GM21576 (cell line): Measurements from ENCODE around the gene HS1BP3.

Source experiments
- ATAC-seq: cut with Tn5 transposase; IDR thresholded peaks from one replicate; pipeline ENCODE4 v1.9.1; 2021; ENCODE audit warnings: mild to moderate bottlenecking, moderate library complexity; ENCODE audit not compliant: unreplicated experiment

Gene HS1BP3

DNA sequence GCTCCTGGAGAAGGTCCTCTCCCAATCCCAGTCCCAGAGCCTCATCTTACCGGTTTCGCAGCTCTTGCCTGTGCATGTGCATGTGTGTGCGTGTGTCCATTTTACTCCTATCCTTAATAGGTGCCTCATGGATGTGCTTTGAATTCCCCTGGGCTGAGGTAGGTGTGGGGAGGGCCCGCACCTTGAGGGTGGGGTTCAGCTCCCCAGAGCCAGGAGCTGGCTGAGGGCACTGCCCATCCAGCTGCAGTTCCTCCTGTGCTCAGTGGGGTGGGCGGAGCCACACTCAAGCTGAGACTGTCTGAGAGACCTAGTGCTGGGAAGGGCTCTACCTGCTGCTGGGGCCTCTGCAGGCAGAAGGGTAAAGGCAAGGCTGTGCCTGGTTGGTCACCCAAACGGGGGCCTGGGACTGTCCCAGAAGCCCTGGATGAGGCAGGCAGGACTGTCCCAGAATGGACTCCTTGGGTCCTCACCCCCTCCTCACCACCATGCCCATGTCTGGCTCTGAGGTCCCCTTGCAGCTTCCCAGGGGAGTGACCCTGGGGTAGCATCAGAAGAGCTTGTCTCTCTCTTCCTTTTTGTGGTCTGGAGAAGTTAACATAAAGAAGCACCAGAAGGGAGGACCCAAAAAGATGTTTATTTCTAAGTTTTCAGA, 24.9 kb upstream of the HS1BP3 start:
- ATAC-seq, result peak; percentile 48

DNA sequence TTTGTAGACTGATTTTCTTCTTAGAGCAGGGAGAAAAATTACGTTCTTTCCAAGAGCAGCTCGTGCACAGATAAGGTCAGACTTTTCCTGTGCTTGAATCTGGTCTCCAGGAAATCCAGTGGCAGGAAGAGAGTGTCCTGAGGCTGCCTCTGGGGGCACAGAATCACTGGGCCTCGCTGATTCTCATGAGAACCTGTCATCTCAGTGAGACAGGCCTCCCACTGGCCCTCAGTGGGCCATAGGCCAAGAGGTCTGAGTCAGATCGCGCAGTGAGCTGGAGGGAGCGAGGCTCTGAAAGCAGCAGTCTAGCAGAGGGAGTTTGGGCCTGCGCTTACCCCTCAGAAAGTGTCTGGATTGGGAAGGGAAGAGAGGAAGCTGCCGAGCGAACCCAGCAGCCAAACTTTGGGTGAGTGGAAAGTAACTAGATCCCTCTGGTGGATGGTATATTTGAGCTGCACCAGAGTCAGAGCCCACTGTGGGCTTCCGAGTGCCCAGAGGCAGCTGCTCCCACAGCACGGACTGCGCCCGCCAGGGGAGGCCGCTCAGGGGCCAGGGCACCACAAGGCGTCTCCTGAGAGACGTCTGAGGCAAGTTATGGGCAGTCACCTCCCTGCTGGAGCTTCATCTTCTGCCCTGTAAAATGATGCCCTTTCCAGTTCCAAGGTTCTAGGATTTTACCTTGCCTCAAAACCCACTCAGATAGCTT, 24.2 kb upstream of the HS1BP3 start:
- no peak for ATAC-seq

- ATAC-seq, result no peak
Measured at GRCh38 chr2:20674309-20674965, 23.5 kb upstream of the HS1BP3 start.

GRCh38 chr2:20673686-20674308, 22.9 kb upstream of the HS1BP3 start:
- ATAC-seq, result no peak

- no peak for ATAC-seq
Measured at GRCh38 chr2:20672201-20672951, 21.5 kb upstream of the HS1BP3 start.

- no peak for ATAC-seq
Measured at GRCh38 chr2:20671736-20672080, 20.8 kb upstream of the HS1BP3 start.

DNA sequence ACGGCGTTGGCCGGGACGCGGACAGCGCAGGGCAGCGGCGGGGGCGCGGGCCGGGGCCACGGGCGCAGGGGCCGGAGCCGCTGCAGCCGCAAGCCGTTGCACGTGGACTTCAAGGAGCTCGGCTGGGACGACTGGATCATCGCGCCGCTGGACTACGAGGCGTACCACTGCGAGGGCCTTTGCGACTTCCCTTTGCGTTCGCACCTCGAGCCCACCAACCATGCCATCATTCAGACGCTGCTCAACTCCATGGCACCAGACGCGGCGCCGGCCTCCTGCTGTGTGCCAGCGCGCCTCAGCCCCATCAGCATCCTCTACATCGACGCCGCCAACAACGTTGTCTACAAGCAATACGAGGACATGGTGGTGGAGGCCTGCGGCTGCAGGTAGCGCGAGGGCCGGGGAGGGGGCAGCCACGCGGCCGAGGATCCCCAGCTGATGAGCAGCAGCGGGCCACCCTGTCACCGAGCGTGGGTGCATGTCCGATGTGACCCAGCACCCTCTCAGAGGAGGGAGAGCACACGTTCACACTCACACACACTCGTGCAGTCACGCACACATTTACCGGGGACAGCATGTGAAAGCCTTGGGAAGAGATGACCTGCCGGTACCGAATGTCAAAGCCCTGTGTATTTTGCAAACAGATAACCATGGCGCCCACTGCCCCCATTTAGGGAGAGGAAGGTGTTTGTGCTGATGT, 20.3 kb upstream of the HS1BP3 start:
- ATAC-seq, result no peak

GRCh38 chr2:20670315-20671035, 19.6 kb upstream of the HS1BP3 start:
- no peak for ATAC-seq

GRCh38 chr2:20669562-20670314, 18.8 kb upstream of the HS1BP3 start:
- no peak for ATAC-seq

DNA sequence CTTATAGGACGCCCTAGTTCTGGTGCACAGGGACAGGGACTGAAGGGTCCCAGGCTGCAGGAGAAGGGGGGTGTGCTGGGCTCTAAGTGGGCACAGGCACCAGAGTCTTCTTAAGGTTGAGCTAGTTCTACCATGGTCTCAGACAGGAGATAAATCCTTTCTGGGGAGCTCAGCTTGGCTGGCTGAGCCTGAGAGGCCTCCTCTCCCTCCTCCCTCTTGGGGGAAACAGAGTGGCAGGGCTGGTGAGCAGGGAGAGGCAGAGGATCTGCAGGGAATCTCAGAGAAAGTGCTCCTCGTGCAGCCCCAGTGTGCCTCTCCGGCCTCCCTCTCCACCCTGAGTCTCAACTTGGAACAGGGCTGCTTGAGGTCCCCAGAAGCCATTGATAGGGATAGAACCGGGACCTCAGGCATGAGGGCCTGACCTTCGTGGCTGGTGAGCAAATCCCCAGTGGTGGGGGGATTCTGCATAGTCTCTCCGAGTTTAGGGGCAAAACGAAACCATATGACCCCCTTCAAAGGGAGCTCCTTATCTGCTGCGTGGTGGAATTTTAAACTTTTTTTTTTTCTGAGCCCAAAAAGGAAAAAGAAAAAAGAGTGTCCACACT, 18.1 kb upstream of the HS1BP3 start:
- no peak for ATAC-seq

DNA sequence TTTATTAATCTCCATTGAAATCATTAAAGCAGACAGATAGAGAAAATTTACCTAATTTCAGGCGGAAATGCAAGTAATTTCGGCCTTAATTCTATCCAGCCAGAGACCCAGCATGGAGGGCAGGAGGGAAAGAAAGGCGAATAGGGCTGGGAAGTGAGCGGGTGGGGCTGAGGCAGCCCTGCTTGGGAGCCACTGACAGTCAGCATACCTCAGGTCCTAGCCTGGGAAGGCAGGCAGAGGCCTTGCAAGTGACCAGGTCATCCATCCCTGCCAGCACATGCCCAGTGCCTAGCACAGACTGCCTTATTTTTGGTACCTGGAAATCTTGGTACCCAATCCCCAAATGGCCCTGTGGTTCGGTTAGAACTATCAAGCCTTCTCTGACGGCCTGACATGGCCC, 17.6 kb upstream of the HS1BP3 start:
- ATAC-seq, result no peak

DNA sequence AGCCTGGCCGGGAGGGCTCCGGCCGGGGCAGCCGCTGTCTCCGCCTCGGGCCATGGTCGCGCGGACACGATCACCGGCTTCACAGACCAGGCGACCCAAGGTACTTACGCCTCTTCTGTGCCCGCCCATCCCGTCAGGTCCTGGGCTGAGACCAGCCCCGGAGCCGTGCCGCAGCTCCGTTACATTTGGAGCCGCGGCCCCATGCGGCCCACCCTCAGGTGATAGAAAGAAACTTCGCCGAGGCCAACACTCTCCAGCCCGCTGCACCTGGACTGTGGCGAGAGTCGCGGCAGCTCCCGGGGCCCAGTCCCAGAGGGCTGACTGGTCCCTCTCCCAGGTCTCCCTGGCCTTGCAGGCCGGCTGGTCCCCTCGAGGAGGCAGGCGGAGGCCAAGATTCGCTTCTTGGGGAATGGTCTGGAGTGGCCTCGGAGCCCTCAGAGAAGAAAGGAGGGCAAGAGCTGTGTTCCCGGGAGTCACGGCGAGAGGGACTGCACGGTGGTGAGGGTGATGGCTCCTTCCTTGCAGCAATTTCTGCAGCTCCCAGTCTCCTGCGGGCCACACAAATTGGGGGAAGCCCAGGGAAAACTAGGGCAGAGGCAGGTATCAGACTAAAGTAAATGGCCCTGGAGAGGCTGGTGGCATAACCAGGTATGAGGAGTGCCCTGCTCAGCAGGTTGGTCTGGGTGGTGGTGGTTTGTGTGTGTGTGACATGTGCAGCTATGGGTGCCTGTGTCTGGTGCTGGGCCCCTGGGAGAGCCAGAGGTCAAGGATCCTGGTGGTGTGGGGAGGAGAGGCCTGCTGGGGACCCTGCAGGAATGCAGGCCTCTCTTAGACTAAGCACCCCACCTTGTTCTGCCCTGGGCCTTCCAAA, 16.9 kb upstream of the HS1BP3 start:
- peak; percentile 16 for ATAC-seq

- ATAC-seq, result peak; percentile 35
Measured at GRCh38 chr2:20667151-20667530, 16.2 kb upstream of the HS1BP3 start.

- ATAC-seq, result peak; percentile 38
Measured at GRCh38 chr2:20666304-20667150, 15.6 kb upstream of the HS1BP3 start, which contains the start of gene GDF7. TSS of gene GDF7 (plus strand) at chr2:20667144. CDS start at chr2:20667240, 96 bp downstream.

DNA sequence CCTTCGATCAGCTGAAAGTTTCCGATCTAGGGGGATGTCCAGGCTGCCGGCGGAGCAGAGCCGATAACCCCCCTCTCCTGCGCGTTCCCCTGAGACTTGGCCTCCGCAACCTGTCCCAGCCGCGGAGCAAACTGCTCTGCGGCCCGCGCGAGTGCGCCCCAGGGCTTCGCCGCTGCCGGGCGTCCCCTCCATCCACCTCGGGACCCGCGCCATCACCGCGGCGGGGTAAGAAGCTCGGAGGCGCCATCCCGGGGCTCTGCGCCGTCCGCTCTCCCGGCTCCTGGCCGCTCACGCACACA, 15.1 kb upstream of the HS1BP3 start:
- peak; percentile 3 for ATAC-seq

DNA sequence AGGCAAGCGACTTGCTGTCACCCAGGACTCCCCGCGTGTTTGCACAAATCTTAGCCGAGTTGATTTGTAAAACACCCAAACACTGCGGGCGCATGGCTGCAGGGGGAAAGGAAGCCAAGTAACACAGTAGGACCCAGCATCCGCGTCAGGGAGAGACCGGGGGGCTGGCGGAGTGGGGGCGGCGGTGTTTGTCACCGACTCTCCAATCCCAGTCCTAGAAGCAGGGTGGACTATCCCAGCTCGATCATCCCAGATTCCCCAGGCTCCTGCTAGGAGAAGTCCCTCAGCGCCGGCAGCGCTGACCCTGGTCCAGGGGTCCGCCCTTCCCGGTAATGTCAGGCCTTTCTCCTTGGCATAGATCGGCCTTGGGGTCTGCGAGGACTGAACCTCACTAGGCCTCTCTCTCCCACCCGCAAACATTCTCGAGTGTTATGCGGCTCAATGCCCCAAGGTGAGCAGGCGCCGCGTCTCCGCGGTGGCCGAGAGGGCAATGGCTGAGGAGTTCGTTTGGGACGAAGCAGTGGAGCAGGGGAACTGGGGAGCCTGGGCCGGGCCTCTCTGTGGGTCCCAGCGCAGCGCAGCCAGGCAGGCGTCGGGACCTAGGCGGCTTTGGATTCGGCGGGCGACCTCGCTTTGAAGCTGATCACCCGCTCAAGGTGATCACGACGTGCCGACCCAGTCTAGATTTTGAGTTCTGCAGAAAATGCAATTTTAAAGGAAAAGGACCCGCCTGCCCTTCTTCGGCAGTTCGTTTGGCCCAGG, 14.5 kb upstream of the HS1BP3 start:
- ATAC-seq, result no peak
